HG03175 (cell line): ENCODE data around the gene RNF227.
"Not testable (repeated sequence)": the region's sequence is repeated elsewhere in the genome, so short reads cannot be mapped to it uniquely, and the experiment has no call there.

ENCODE experiments used
- ATAC-seq: cut with Tn5 transposase; IDR thresholded peaks from one replicate; pipeline ENCODE4 v1.9.1; 2021; ENCODE audit warnings: mild to moderate bottlenecking, moderate library complexity; ENCODE audit not compliant: unreplicated experiment

RNF227 gene

DNA sequence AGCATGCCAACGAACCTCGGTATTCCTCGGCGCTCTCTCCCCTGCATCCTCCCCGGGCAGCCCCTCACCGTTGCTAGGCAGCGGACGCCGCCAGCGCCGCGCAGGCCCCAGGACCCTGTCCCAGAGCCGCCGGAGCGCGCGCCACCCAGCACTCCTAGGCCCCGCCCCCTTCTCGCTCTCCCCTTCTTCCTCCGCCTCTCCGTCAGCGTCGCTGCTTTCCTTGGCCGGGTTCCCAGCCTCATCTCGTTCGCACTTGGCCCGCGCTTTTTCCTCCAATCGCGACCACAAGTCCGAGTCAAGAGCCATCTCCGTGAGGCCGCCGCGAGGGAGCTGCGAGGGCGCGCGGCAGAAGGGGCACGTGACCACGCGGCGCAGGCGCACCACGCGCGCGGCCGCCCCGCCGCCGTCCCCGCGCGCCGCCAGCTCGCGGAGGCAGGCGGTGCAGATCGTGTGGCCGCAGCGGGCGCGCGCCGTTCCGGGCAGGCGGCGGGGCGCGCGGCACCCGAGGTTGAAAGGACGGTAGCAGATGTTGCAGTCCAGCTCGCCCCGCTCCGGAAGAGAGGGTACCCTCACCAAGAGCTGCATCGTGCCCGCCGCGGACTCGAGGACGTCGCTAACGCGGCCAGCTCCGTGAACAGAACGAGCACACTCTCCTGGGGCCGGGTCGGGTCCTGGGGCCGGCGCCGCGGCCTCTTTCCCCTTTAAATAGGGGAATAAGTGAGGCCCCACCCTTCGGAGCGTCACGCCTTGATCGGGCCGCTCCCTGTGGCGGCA is at the start of gene RNF227:
Gene RNF227, minus strand, starts transcription at position 679 of the 774 bp plus-strand sequence. Its CDS starts 94 bp downstream, at position 585.
- ATAC-seq = peak; percentile 76

DNA sequence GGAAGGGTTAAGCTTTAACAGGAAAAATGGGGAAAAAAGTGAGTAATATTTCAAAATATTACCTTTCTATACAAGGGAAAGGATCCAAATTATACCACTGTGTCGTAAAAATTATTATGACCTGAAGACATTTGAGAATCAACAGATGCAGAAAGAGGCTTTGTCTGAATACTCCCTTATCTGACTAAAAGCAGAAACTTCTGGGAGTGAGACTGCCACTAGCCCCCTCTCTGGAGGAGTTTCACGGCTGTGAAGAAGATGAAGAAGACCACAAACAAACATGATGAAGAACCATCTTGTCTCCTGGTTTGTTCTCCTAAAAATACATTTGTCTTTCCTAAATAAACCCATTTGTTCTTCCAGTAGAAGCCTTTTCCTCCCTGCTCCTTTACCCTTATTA is 45.3 kb upstream of the RNF227 start:
- ATAC-seq = no peak

DNA sequence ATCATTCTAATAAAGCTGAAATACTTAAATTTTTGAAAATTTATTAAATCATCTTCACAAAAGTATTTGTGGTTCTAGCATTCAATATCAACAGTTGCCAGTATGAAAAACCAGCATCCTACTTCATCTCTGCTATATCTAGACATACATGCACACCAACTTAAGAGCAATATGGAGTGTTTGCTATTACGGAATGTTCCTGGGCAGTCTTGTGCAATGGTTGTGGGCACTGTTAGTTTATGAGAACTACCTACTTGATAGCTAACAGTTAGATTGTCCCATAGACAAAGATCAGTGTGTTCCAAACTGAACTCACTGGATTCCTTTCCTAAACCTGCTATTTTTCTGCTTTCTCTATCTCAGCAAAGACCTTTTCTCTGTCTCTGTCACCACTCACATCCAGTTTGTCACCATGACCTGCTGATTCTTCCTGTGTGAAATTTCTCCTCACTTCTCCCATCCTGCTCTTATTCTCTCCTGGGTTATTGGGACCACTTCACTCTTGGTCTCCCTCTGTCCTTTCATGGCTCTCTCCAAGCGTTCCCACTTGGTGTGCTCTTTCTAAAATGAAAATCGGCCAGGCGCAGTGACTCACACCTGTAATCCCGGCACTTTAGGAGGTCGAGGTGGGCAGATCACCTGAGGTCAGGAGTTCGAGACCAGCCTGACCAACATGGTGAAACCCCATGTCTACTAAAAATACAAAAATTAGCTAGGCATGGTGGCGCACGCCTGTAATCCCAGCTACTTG is 43.6 kb upstream of the RNF227 start:
- no peak for ATAC-seq

DNA sequence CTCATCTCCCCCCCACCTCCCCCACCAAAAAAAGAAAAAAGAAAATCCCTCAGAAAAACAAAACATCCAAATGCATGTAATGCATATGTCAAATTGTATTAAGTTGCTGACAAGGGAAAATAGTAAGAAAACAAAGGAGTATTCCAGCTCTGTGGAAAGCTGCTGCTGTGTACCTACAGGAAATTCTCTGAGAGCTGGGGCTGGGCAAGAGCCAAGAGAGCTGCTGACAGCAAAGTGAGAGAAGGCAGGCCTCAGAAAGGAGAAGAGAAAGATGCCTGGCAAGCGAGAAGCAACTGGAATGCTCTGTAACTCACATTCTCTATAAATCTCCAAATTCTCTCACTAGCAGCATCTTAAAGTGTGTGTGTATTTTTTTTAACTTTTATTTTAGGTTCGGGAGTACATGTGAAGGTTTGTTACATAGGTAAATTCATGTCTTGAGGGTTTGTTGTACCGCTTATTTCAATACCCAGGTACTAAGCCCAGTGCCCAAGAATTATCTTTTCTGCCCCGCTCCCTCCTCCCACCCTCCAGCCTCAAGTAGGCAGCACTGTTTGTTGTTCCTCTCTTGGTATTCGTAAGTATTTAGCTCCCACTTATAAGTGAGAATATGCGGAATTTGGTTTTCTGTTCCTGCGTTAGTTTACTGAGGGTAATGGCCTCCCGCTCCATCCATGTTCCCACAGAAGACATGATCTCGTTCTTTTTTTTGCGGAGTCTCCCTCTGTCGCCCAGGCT is 40.3 kb upstream of the RNF227 start:
- ATAC-seq = no peak

DNA sequence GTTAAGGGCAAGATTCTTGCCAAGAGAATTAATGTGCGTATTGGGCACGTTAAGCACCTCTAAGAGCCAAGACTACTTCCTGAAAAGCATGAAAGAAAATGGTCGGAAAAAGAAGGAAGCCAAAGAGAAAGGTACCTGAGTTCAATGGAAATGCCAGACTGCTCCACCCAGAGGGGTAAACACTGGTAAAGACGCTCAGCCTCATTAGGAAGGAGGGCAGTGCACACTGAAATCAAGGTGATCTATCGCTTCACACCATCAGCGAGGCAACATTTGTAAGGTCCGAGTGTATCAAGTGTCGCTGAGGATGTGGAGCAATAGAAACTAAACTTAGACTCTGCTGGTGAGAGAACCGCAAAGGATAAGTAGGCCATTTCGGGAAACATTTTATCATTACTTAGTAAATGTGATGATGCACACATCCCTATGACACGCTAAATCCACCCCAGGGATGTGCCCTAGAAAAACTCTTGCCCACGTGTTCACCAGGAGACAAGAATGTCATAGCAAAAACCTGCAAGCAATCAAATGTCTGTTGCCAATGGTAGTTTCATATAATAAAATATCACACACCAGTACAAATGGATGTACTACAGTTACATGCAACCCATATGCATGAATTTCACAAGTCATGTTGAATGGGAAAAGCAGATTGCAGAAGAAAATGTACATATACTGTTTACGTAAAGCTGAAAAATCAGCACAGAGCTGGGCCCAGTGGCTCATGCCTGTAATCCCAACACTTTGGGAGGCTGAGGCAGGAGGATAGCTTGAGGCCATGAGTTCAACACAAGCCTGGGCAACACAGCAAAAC is 39.5 kb upstream of the RNF227 start:
- ATAC-seq = no peak

DNA sequence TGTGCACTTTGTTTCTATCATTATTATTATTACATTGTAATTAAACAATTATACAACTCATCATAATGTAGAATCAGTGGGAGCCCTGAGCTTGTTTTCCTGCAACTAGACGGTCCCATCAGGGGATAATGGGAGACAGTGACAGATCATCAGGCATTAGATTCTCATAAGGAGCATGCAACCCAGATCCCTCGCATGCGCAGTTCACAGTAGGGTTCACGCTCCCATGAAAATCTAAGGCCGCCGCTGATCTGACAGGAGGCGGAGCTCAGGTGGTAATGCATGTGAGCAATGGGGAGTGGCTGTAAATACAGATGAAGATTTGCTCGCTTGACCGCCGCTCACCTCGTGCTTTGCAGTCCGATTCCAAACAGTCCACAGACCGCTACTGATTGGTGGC is 37.2 kb upstream of the RNF227 start:
- not testable (repeated sequence) for ATAC-seq

DNA sequence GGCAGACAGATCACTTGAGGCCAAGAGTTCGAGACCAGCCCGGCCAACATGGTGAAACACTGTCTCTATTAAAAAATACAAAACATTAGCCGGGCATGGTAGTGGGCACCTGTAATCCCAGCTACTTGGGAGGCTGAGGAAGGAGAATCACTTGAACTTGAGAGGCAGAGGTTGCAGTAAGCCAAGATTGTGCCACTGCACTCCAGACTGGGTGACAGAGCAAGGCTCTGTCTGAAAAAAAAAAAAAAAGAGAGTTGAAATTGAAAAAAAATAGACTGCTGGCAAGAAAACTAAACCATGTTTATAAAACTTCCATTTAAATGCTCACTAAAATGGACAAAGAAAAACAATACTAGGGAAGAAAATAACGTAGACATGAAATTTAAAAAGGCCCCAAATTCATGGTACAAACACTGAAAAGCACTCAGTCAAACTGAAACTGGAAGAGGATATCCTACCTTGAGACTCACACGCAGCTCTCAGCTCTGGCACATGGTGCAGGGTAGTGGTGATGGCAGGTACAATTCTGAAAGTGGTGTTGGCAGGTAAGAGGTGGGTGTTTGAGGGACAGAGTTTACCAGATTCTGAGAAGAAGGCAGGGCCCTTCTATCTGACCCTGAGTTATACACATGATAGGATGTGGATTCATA is 35.2 kb upstream of the RNF227 start:
- peak; percentile 60 for ATAC-seq

DNA sequence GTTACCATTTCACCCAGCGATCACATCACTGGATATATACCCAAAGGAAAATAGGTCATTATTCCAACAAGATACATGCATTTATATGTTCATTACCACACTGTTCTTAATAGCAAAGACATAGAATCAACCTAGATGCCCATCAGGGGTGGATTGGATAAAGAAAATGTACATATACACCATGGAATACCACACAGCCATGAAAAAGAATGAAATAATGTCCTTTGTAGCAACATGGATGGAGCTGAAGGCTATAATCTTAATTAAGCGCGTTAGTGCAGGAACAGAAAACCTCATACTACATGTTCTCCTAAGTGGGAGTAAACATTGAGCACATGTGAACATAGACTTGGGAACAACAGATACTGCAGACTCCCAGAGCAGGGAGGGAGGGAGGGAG is 34.5 kb upstream of the RNF227 start:
- ATAC-seq = no peak

DNA sequence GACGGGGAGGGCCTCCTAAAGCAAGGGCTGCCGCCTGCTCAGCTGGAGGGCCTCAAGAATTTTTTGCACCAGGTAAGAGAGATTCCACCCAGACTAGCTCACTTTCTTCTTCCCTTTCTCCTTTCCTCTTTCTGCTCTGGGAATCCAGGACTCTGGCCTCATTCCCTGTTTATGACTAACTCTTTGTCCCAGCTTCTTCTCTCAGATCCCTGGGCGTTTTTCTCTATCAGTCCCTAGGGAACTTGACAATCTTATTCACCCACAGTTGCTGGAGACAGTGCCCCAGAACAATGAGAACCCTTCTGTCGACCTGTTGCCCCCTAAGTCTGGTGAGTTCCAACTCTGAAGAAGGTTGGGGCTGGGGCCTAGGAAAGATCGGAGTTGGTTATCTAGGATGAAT is 31.6 kb upstream of the RNF227 start:
- ATAC-seq = no peak

DNA sequence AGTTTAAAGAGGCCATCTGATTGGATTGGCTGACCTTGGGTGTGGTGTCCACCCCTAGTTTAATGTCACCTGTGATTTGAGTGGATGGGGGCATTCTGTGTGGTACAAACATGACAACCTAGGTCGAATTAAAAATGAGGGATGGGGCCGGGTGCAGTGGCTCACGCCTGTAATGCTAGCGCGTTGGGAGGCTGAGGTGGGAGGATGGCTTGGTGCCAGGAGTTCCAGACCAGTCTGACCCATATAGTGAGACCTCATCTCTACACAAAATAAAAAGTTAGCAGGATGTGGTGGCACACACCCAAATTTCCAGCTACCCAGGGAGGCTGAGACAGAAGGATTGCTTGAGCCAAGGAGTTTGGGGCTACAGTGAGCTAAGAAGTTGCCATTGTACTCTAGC is 30.4 kb upstream of the RNF227 start:
- no peak for ATAC-seq

DNA sequence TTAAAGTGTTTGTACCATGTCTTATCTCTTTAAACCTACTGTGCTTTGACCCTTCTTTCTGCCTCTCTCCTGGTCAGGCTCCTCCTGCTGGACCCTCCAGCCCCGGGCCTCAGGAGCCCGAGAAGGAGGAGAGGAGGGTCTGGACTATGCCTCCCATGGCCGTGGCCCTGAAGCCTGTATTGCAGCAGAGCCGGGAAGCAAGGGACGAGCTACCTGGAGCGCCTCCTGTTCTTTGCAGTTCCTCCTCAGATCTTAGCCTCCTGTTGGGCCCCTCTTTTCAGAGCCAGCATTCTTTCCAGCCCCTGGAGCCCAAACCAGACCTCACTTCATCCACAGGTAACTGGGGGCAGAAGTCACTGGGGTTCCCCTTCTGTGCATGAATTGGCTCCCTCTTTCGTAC is 29.6 kb upstream of the RNF227 start:
- ATAC-seq = no peak

DNA sequence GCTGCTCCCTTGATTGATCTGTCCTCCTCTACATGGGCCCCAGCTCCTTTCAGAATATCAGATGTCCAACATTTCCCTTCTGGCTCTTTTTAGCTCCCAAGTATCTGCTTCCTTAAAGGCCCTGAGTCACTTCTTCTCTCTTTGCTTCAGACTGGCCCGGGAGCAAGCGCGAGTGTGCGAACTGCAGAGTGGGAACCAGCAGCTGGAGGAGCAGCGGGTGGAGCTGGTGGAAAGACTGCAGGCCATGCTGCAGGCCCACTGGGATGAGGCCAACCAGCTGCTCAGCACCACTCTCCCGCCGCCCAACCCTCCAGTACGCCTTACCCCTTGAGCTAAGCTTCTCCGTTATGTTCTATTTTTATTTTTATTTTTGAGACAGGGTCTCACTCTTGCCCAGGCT is 28.2 kb upstream of the RNF227 start:
- ATAC-seq = no peak

DNA sequence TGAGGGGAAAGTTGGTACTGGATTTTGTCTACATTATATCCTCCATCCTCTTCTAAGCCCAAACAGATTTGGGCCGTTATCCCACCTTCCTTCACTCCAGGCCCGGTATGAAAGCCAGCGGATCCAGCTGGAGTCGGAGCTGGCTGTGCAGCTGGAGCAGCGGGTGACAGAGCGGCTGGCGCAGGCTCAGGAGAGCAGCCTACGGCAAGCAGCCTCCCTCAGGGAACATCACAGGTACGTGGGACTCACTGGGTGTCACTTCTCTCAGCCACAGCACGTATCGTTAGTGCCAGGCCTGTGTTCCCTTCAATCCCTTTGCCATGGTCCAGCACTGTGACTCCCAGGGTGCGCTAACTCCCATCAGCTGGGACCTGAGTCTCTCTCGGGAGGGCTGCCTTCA is 27.2 kb upstream of the RNF227 start:
- no peak for ATAC-seq

DNA sequence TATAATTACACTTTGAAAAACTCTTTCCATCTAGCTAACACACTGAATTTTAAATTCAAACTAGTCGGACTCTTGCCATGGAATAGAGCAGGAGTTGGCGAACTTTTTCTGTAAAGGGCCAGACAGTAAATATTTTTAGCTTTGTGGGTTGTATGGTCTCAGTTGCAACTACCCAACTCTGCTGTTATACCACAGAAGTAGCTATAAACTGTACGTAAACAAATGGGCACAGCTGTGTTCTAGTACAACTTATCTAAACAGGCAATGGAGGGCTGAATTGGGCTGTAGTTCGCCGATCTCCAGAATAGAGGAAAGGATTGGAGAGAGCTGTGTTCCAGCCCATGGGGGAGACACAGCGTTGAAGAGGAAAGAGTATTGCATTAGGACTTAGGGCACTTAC is 24.7 kb upstream of the RNF227 start:
- no peak for ATAC-seq

DNA sequence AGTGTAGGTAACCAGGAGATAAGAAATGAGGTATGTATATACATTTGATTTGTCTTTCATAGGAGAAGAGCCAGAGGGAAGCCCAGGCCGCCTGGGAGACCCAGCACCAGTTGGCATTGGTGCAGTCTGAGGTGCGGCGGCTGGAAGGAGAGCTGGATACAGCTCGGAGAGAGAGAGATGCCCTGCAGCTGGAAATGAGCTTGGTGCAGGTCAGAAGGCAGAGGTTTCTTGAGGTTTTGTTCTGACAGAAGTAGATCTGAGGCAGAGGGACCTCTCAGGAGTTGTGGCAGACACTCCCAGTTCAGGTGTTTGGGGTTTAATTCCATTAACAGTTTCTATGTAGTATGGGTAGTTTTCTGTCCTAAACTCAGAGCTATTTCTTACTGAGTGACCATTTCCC is 23.9 kb upstream of the RNF227 start:
- ATAC-seq = no peak

DNA sequence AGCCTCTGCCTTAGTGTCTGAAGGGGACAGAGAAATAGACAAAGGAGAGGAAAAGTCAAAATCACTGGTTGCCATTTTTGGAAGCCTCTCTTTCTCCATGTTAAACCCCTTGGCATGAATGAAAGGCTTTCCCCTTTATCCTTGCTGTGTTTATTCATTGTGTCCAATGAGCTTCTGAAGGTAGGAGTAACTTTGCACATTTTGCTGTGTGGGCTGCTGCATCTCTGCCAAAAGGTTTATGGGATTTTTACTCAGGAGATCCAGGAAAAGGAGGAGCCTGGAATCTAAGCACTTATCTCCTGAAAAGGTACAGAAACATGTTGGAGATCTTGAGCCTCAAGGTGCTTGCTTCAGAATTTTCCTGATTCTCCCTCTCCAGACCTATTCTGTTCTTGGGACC is 19.8 kb upstream of the RNF227 start:
- no peak for ATAC-seq

DNA sequence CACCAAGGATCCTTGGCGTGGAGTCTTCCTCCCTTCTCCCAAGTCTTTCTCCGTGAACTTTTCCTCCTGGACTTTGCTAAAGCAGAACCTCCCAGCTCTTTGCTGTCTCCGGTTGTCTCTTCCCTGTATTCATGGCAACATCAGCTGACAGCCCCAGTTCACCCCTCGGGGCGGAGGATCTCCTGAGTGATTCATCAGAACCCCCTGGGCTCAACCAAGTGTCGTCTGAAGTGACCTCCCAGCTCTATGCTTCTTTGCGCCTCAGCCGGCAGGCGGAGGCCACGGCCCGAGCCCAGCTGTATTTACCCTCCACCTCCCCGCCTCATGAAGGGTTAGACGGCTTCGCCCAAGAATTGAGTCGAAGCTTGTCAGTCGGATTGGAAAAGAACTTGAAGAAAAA is 16.9 kb upstream of the RNF227 start:
- ATAC-seq = no peak

DNA sequence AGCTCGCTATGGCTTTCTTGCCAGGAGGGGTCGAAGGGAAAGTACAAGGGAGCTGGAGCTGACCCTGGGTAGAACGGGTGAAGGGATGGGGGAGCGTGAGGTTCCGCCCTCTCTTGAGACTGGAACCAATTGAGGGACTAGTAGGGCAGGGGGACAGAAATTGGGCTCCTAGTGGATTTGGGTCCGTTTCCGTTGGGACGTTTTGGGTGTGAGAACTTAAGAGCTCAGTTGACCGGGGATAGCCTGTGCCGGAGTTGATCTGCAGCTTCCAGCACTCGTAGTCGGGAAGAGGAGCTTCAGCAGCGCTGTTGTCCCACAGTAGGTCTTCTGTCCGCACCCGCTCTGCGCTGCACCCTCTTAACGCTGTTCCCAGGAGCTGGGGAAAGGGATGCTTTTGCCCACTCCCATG is 16.4 kb upstream of the RNF227 start:
- ATAC-seq = no peak

DNA sequence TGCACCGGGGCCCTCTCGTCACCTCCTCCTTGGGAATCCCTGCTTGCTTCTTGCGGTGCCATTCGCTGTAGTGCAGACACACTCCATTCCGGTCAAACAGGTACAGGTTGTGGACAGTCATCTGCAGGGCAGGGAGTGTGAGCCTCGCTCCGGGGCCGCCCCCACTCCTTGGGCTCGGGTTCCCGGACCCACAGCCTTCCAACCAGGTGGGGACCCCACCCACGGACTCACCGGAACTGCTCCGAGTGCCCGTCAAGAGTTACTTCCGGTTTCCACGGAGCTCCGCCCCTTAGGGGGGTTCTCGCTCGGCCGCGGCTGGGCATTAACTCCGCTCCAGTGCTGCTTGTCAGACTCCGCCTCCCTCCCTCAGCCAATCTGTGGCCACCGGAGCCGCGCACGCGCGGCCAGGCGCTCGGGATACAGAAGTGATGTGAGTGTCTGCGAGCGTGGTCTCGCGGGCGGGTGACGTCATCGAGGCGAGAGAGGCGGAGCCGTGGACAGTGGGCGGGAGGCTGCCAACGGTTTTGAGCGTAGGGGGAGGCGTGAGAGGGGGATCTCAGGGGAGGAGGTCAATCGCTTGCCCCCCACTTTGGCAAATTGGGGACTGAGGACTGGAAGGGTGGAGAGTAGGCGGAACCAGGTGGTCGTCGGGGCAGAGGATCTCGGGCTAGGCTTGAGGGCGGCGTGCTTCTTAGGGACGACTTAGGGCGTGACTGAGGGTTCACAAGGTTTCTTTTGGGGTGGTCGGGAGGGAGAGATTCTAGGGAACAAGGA is 15.8 kb upstream of the RNF227 start, which contains the start of the genes CNTROB and TRAPPC1:
Gene CNTROB, plus strand, starts transcription at position 498 of the 774 bp plus-strand sequence. CDS start 874 bp downstream, outside the sequence.
Gene TRAPPC1, minus strand, starts transcription at position 238 of the 774 bp plus-strand sequence. Its CDS starts 117 bp downstream, at position 121.
- peak; percentile 94 for ATAC-seq
